PC-9 (cell line): ENCODE measurements around the gene SPIRE2. TPM values are rescaled to one million over a fixed set of nuclear protein-coding genes. Genes with fewer than 3 reads are reported as not detected.

Experiments used
- BruUV-seq: library from RNA; stranded (reverse); fragments of 400-500 nt; replicated peaks from 2 replicates; lab custom pipeline; 2021; lab: Mats Ljungman, UMichigan
- CTCF ChIA-PET: fragments of 300-600 bp; sonication (Branson Sonifier 250); formaldehyde crosslinking; loops from one replicate; lab custom pipeline; 2022; ENCODE audit warnings: antibody characterized with exemption; lab: Charles Lee
- POLR2A ChIA-PET: fragments of 300-600 bp; sonication (Branson Sonifier 250); formaldehyde crosslinking; loops from one replicate; lab custom pipeline; 2022; ENCODE audit warnings: antibody characterized with exemption; ENCODE audit not compliant: unreplicated experiment; lab: Charles Lee
- DNase-seq, 2 experiments: peaks; one replicate each; pipeline versions ENCODE4 v3.0.0 to v3.0.0-alpha.2; 2015 to 2022; ENCODE audit warnings: mixed read lengths in 1 of 2
- H2AFZ ChIP-seq: fragments of 200-600 bp; sonication (generic); 2 replicates; pipeline ENCODE4 v1.8.1; 2017; ENCODE audit warnings: antibody characterized with exemption
- H3F3A ChIP-seq: fragments of 200-600 bp; sonication (generic); 2 replicates; pipeline ENCODE4 v1.8.1; 2017; ENCODE audit warnings: antibody characterized with exemption, mild to moderate bottlenecking, low read depth; ENCODE audit not compliant: insufficient read depth
- H3K27ac ChIP-seq: fragments of 200-600 bp; sonication (generic); 2 replicates; pipeline ENCODE4 v1.6.1; 2016; ENCODE audit warnings: mixed run types
- H3K27me3 ChIP-seq: fragments of 200-600 bp; sonication (generic); 2 replicates; pipeline ENCODE4 v1.6.1; 2016; ENCODE audit warnings: low read depth, mixed run types; ENCODE audit not compliant: insufficient read depth
- H3K36me3 ChIP-seq: fragments of 200-600 bp; sonication (generic); 2 replicates; pipeline ENCODE4 v1.6.1; 2016; ENCODE audit warnings: low read depth, mixed run types
- H3K4me1 ChIP-seq: fragments of 200-600 bp; sonication (generic); replicated peaks from 2 replicates; pipeline ENCODE4 v1.6.1; 2016; ENCODE audit warnings: mixed run types; ENCODE audit not compliant: insufficient read depth
- H3K4me2 ChIP-seq: fragments of 200-600 bp; sonication (generic); 2 replicates; pipeline ENCODE4 v1.6.1; 2017; ENCODE audit warnings: mixed run types
- H3K4me3 ChIP-seq: fragments of 200-600 bp; sonication (generic); 2 replicates; pipeline ENCODE4 v1.6.1; 2016; ENCODE audit warnings: mixed run types
- H3K79me2 ChIP-seq: fragments of 200-600 bp; sonication (generic); 2 replicates; pipeline ENCODE4 v1.6.1; 2017; ENCODE audit warnings: low read depth, mixed run types
- H3K9me2 ChIP-seq: fragments of 200-600 bp; sonication (generic); 2 replicates; pipeline ENCODE4 v1.8.1; 2017; ENCODE audit warnings: mild to moderate bottlenecking; ENCODE audit not compliant: insufficient read depth
- H3K9me3 ChIP-seq: fragments of 200-600 bp; sonication (generic); 2 replicates; pipeline ENCODE4 v1.8.1; 2016; ENCODE audit warnings: low read depth; ENCODE audit not compliant: insufficient read depth
- H4K20me1 ChIP-seq: fragments of 200-600 bp; sonication (generic); 2 replicates; pipeline ENCODE4 v1.8.1; 2017; ENCODE audit not compliant: insufficient read depth
- CTCF ChIP-seq: fragments of 200-600 bp; sonication (generic); conservative IDR thresholded peaks from 2 replicates; pipeline ENCODE4 v1.6.1; 2017; ENCODE audit warnings: mixed run types, antibody characterized with exemption, mild to moderate bottlenecking, moderate library complexity
- EZH2 ChIP-seq: fragments of 200-600 bp; sonication (generic); IDR thresholded peaks from 2 replicates; pipeline ENCODE4 v1.8.0; 2017; ENCODE audit warnings: antibody characterized with exemption, low read depth
- intact Hi-C: fragments of 100-400 bp; cut with micrococcal nuclease; formaldehyde crosslinking; loops from one replicate; pipeline ENCODE4 v1.10.0; 2022; ENCODE audit not compliant: unreplicated experiment
- total RNA-seq: library from RNA; stranded (reverse); gene quantifications from 2 replicates; pipeline ENCODE4 v1.2.3, GENCODE V29; 2021

The SPIRE2 gene
- total RNA-seq, 1 experiment from 2014 or later: 34.5 TPM

GRCh38 chr16:89909777-89910716 is 81.8 kb downstream of the SPIRE2 start:
- Histone ChIP-seq H3K9me2 (no peaks in the 10 kb centered on the region), H3K36me3 (peaks cover 6% of the 10 kb centered on the region; the same call in 1 of the 2 replicates), H3K4me3 (no peak overlapping the region), H3K79me2 (no peaks in the 10 kb centered on the region), H3K4me2 (no peak overlapping the region), H3K27ac (no peak overlapping the region), H3K27me3 (no peaks in the 10 kb centered on the region), H2AFZ (no peak overlapping the region), H3K9me3 (no peaks in the 10 kb centered on the region), H4K20me1 (no peaks in the 10 kb centered on the region; the same call in 1 of the 2 replicates), H3F3A (peaks cover 30% of the 10 kb centered on the region; the same call in 1 of the 2 replicates), H3K4me1 (no peaks in the 10 kb centered on the region)
- TF ChIP-seq CTCF (peak; percentile 83), EZH2 (no peak)
- peak in 1 of 2 experiments; percentile 76 for DNase-seq
- CTCF ChIA-PET: interaction anchor here (0.7 to 1.2 kb wide), 3 partner anchors 29 to 253 kb away, joined by 3 to 16 read pairs (median 4); no protein-coding TSS in a partner anchor
- BruUV-seq: no TSS peak
- POLR2A ChIA-PET: interaction anchor here (0.5 kb wide), 1 partner anchor 37 kb away, joined by 8 read pairs; the partner anchor contains the start of gene TCF25
- intact Hi-C loops: no loop called here

DNA sequence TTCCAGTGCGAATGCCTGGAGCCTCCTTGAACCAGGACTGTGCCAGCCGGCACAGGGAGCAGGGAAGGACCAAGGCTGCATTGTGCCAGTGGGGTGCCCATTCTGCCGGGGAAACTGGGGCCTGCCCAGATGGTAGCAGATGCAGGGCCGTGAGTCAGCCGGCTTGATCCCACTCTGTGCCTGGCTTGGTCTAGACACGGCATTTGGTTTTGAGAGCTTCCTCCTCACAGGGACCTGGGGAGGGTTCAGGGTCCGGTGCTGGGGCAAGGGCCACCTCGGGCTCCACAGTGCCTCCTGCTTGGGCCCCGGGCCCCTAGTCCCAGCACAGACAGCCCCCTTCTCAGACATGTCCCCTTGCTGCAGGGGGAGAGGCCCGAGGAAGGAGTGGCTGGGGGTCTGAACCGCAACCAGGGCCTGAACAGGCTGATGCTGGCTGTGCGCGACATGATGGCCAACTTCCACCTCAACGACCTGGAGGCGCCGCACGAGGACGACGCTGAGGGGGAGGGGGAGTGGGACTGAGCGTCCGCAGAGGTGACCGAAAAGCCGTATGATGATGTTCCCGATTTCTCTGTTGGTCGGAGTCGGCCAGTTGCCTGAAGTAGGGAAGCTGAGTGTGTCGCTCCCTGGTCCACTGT is 82.6 kb downstream of the SPIRE2 start:
- TSS peak; percentile 8 for BruUV-seq
- Histone ChIP-seq H3K4me2 (no peak overlapping the region), H3K27ac (no peak overlapping the region), H4K20me1 (no peaks in the 10 kb centered on the region; the same call in 1 of the 2 replicates), H3K4me3 (no peak overlapping the region), H3K9me3 (no peaks in the 10 kb centered on the region), H3K27me3 (no peaks in the 10 kb centered on the region), H3F3A (peaks cover 25% of the 10 kb centered on the region; the same call in 1 of the 2 replicates), H2AFZ (no peak overlapping the region), H3K9me2 (no peaks in the 10 kb centered on the region), H3K36me3 (peaks cover 6% of the 10 kb centered on the region; the same call in 1 of the 2 replicates), H3K79me2 (no peaks in the 10 kb centered on the region), H3K4me1 (no peaks in the 10 kb centered on the region)
- intact Hi-C loops: no loop called here
- CTCF ChIA-PET: interaction anchor here (0.7 to 1.2 kb wide), 2 partner anchors 30 to 50 kb away, joined by 3 to 4 read pairs; no protein-coding TSS in a partner anchor
- POLR2A ChIA-PET: no interaction called here
- no peak for TF ChIP-seq EZH2
- no peak for TF ChIP-seq CTCF
- no peak for DNase-seq

GRCh38 chr16:89911375-89911774 is 83.1 kb downstream of the SPIRE2 start:
- CTCF ChIA-PET: no interaction called here
- Histone ChIP-seq H3K27me3 (no peaks in the 10 kb centered on the region), H3K27ac (no peak overlapping the region)

More at GRCh38 chr16:89911375-89911774, 83.1 kb downstream of the SPIRE2 start:
- Histone ChIP-seq H3K9me2 (no peaks in the 10 kb centered on the region), H3K36me3 (peaks cover 6% of the 10 kb centered on the region; the same call in 1 of the 2 replicates), H3K79me2 (no peaks in the 10 kb centered on the region), H2AFZ (no peak overlapping the region), H3K4me1 (no peaks in the 10 kb centered on the region), H3F3A (peaks cover 25% of the 10 kb centered on the region; the same call in 1 of the 2 replicates), H3K4me2 (no peak overlapping the region), H3K9me3 (no peaks in the 10 kb centered on the region), H3K4me3 (no peak overlapping the region), H4K20me1 (no peaks in the 10 kb centered on the region; the same call in 1 of the 2 replicates)
- no TSS peak for BruUV-seq
- no peak for DNase-seq
- intact Hi-C loops: no loop called here
- POLR2A ChIA-PET: no interaction called here
- TF ChIP-seq CTCF: no peak
- no peak for TF ChIP-seq EZH2
